HG03135 (cell line): ENCODE results near the gene CARS2.
A peak's percentile ranks its signal among the peaks of the same experiment; 100 is the strongest.
"Not testable (repeated sequence)": the region's sequence is repeated elsewhere in the genome, so short reads cannot be mapped to it uniquely, and the experiment has no call there.

ENCODE experiments used
- ATAC-seq: cut with Tn5 transposase; IDR thresholded peaks from one replicate; pipeline ENCODE4 v1.9.1; 2021; ENCODE audit warnings: mild to moderate bottlenecking, moderate library complexity; ENCODE audit not compliant: unreplicated experiment

CARS2 gene, protein sequence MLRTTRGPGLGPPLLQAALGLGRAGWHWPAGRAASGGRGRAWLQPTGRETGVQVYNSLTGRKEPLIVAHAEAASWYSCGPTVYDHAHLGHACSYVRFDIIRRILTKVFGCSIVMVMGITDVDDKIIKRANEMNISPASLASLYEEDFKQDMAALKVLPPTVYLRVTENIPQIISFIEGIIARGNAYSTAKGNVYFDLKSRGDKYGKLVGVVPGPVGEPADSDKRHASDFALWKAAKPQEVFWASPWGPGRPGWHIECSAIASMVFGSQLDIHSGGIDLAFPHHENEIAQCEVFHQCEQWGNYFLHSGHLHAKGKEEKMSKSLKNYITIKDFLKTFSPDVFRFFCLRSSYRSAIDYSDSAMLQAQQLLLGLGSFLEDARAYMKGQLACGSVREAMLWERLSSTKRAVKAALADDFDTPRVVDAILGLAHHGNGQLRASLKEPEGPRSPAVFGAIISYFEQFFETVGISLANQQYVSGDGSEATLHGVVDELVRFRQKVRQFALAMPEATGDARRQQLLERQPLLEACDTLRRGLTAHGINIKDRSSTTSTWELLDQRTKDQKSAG

DNA sequence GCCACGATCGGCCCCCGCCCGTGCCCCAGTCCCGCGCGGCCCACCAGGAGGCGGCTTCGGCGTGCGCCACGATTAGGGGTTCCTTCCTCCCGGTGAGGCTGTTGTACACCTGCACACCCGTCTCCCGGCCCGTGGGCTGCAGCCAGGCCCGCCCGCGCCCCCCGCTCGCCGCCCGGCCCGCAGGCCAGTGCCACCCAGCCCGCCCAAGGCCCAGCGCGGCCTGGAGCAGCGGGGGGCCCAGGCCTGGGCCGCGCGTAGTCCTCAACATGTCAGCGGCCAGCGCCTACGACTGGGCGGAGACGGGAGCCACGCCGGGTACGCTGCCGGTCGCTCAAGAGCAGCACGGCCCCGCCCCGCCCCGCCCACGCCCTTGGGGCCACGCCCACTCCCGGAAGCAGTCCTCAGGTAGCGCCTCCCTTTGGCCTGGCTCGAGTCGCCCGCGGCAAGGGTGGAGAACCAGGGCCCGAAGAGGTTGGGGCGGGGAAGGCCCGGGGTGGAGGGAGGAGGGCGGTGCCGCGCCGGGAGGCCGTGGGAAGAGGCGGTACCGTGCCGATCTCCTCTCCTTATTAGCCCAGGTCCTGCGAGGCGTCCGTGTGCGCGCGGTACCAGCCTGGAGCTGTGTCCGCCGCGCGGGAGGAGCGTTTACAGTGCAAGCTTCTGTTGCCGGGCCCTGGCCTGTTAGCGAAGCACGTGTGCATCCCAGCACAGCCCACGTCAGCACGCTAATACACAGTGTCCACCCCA is at the start of gene CARS2:
TSS of gene CARS2 (minus strand) at position 291 of the 744 bp plus-strand sequence. CDS start at position 268, 23 bp downstream.
- ATAC-seq: peak; percentile 94

DNA sequence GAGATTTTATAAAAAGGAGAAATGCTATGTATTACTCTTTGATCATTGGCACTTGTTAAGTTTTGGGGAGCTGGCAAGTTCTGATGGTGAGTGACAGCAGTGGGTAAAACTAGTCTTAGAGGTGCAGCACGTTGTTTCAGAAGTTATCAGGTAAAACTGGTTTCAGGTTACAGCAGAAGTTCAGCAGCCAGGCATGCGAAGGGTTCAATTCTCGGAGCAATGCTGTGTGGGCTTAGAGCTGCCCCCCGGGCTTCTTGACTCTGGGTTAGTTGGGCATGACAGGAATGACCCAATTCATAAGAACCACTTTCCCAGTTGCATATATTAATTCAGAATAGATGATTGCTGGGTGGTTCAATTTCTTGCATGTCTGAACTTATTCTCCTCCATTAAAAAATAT is 42.4 kb upstream of the CARS2 start:
- no peak for ATAC-seq

DNA sequence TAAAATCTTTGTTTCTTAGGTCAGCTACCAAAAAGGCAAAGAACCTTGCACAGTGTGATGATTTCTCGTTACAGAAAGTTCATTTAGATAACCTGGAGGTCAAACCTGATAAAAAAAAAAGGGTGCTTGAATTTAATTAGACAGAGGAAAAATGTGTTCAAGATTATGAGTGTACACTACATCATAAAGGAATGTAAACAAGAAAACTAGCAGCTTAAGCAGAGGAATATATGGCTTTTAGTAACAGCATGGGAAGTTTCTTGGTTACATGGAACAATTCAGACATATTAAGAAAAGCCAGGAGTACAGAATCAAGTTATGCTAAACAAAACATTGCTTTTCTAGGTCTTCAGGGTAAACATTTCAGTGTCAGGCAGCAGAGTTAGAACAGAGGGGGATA is 40.5 kb upstream of the CARS2 start:
- ATAC-seq: no peak

DNA sequence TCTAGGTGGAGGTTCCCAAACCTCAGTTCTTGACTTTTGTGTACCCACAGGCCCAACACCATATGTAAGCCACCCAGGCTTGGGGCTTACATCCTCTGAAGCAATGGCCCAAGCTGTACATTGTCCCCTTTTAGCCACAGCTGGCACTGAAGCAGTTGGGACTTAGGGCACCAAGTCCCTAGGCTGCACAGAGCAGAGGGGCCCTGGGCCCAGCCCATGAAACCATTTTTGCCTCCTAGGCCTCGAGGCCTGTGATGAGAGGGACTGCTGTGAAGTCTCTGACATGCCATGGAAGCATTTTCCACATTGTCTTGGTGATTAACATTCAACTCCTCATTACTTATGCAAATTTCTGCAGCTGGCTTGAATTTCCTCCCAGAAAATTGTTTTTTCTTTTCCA is 37.8 kb upstream of the CARS2 start:
- ATAC-seq: no peak

DNA sequence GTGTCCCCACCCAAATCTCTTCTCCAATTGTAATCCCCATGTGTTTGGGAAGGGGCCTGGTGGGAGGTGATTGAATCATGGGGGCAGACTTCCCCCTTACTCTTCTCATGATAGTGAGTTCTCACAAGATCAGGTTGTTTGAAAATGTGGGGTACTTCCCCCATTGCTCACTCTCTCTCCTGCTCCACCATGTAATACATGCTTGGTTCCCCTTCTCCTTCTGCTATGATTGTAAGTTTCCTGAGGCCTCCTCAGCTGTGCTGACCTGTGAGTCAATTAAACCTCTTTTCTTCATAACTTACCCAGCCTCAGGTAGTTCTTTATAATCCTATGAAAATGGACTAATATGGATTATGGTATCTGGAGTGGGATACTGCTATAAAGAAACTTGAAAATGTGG is 31.6 kb upstream of the CARS2 start:
- ATAC-seq: no peak

DNA sequence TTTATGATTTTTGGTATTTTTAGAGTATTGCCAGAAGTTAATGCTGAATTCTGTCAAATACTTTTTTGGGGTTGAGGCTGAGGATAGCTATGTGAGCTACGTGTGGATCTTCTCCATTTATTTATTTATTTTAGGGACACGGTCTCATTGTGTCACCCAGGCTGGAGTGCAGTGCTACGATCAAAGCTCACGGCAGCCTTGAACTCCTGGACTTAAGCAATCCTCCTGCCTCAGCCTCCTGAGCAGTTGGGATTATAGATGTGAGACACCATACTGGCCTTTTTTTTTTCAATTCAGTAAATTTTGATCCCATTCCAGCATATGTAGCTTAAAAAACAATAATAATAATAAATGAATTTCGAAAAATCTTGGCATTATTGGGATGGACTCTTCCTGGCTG is 28.6 kb upstream of the CARS2 start:
- ATAC-seq: no peak

DNA sequence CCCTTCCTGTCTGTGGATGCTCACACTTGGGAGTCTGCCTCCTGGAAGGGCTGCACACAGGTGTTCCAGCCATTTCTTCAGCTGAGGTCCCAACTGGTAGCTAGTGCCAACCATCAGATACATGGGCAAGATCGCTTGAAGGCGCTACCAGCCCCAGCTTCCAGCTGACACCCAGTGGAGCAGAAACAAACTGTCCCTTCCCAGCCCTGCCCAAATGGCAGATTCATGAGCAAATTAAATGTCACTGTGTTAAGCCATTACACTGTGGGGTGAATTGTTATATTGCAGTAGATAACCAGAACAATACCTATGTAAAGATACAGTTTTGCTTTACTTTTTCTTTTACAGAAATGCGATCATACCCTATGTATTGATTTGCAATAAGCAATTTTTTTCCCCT is 25.2 kb upstream of the CARS2 start:
- no peak for ATAC-seq

DNA sequence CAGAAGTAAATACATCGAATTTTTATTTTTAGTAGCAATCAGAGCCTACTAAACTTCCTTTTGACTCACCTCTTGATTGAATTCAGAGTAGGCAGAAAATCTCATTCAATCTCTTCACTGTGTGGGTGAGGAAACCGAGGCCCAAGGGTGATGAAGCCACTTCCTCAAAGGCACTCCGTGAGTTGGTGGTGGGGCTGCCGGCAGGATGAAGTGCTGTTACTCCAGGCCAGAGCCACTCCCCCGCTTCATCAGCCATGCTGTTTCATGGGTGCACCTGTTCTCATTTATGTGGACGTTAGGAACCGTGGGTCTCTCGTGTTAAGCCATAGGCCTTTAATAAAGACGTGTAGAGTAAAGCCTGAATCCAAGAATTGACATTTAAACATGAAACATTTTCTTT is 20.8 kb upstream of the CARS2 start:
- no peak for ATAC-seq

DNA sequence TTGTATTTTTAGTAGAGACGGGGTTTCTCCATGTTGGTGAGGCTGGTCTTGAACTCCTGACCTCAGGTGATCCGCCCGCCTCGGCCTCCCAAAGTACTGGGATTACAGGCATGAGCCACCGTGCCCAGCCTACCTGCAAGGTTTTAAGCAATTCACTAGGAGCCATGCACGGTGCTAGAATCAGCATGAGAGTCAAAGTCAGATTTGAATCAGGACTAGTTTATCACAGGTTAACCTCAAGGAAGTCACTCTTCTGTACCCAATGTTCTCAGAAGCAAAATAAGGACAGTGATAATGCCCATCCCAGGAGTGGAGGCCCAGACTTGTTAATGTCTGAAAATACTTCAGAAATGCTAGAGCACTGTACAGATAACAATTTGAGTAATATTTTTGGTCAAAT is 20.2 kb upstream of the CARS2 start:
- not testable (repeated sequence) for ATAC-seq

DNA sequence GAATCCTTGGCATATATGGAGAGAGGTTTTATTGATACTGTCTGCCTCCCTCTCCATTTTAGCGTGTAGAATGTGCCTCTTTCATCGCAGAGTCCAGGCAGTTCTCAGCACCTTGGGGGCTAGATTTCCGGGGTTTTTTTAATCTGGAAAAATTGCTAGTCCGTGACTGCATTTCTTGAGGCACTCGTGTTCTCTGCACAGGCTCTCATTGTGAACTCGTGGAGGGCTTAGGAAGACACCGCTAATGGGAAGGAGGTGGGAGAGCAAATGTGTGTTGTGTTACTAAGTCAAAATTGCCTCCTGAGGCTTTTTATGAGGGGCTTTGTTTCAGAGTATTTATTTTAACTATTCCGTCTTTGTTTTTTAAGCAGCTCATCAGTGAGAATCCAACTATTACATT is 17.7 kb upstream of the CARS2 start:
- no peak for ATAC-seq

DNA sequence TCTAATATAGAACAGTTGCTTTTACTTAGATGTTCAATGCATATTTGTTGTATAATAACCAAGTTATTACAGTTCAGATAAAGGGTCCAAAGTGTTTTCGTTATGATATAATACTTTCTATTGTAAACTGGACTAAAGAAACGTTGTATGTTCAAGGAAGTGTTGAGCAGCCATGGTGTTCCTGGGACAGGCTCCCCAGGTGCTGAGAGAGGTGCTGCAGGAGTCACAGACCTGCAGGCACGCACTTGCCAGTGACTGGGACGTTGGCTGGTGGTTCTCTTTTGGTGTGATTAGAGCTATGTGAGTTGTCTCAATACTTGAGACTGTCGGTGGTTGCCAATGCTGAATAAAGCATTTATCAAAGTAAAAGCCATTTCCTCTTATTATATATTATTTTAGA is 17.1 kb upstream of the CARS2 start:
- ATAC-seq: no peak

DNA sequence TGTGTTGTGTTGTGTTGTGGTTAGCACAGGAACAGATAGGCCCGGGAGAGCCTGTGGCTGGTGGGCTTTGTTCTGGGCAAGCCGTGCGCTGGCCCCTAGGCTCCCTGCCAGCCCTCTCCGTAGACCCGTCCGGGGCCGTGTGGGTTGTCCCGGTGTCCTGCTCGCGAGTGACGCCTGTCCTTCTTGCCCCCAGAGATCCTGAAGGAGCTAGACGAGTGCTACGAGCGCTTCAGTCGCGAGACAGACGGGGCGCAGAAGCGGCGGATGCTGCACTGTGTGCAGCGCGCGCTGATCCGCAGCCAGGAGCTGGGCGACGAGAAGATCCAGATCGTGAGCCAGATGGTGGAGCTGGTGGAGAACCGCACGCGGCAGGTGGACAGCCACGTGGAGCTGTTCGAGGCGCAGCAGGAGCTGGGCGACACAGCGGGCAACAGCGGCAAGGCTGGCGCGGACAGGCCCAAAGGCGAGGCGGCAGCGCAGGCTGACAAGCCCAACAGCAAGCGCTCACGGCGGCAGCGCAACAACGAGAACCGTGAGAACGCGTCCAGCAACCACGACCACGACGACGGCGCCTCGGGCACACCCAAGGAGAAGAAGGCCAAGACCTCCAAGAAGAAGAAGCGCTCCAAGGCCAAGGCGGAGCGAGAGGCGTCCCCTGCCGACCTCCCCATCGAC is 13.3 kb upstream of the CARS2 start:
- no peak for ATAC-seq

DNA sequence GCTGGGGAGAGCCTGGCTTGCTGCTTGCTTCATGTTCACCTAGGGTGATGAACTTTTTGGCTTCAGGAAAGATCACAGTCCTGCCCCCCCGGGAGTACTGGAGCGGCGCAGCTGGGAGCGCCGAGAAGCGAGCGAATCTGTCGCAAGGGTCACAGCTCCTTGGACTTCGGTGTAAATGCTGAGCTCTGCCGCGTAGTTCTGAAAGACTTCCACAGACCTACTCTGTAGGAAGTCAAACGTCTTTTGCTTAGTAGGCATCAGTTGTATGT is 10.3 kb upstream of the CARS2 start:
- no peak for ATAC-seq

DNA sequence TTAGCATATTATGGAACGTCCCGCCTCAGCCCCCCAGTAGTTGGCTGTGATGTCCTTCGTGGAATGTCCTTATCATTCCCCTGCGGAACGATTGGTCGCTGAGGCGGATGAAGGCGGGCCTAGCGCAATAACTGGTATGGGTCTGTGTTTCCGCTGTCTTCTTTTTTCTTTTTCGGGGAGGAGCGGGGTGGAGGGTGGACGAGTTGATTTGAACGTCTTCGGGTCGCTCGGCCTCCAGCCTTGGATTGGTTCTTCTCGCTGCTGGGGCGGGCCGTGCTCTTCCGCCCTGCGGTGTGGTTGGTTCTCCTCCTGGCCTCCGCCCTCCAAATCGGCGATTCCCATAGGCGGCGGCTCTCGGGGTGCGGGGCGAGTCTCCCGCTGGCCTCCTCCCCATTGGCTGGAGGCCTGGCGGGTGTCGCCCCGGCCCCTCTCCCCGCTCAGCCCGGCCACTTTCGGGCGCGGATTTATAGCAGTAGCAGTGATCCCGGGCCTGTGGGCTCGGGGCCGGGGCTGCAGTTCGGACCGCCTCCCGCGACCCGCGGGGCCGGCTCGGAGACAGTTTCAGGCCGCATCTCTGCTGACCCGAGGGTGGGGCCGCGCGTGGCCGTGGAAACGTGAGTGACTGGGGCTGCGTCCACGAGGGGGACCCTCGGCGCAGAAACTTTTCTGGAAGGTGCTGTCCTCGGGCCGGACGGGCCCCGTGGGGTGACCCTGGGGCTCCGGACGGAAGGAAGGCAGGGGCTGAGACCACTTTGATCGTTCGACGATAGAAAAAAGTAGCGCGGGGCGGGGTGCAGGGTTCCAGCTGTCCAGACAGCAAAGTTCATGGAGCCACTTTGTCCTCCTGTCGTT is 9.7 kb upstream of the CARS2 start:
- ATAC-seq: peak; percentile 53

DNA sequence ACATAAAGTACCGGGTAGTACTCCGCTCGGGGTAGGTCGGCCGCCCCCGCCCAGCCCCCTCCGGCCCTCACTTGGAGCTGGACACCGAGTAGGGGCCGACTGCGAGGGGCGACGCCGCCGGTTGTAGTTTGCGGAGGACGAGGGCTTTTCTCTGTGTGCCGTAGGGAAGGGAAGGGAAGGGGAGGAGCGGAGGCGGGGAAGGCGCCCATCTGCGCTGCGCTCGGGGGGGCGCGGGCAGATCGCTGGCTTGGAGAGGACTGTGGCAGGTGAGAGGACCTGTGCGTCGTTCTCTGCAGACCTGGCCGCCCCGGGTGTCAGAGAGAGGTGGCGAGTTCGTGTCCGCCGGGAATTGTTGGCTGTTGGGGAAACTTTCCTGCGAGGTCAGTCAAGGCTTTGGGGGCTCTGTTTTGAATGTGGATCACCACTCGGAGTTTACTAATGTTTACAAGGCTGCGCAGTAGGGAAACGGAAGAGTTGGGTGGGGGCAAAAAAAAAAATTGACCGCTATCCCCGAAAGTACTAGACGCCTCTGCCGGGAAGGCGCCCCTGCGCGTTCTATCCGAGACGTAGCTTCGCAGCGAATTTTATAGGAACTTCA is 9.0 kb upstream of the CARS2 start:
- ATAC-seq: no peak

DNA sequence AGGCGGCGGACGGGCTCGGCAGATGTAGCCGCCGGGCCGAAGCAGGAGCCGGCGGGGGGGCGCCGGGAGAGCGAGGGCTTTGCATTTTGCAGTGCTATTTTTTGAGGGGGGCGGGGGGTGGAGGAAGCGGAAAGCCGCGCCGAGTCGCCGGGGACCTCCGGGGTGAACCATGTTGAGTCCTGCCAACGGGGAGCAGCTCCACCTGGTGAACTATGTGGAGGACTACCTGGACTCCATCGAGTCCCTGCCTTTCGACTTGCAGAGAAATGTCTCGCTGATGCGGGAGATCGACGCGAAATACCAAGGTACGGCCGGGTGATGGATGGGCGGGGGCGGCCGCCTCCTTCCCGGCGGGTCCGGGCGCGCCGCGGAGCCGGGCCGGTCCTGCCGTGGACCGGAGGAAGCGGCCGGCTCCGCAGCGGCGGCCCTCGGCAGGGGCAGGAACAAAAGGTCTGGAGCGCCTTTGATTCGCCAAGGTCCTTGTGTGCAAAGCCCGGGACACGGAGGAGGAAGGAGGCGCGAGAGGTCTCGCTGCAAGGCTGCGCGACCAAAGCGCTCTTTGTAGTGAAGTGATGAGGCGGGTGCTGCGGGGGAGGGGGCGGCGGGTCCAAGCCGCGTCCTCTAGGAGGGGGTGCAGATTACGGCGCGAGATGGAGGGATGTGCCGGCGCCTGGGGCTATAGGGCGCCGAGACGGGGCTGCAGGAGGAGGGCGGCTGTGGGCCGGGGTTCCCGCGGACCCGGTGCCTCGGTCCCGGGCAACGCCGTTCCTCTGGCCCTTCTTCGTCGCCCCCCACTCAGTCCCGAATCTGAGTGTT is 8.3 kb upstream of the CARS2 start:
- no peak for ATAC-seq

DNA sequence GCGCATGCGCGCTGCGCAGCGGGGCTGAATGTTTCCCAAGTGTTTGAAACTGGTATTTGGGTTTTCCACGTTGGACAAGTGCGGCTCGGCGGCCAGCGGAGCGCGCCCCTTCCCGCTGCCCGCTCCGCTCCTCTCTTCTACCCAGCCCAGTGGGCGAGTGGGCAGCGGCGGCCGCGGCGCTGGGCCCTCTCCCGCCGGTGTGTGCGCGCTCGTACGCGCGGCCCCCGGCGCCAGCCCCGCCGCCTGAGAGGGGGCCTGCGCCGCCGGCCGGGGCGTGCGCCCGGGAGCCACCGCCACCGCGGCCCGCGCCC is 7.7 kb upstream of the CARS2 start, which contains the start of gene ING1:
TSS of gene ING1 (plus strand) at position 59 of the 311 bp plus-strand sequence. CDS start 450 bp downstream, outside the sequence.
- ATAC-seq: no peak

DNA sequence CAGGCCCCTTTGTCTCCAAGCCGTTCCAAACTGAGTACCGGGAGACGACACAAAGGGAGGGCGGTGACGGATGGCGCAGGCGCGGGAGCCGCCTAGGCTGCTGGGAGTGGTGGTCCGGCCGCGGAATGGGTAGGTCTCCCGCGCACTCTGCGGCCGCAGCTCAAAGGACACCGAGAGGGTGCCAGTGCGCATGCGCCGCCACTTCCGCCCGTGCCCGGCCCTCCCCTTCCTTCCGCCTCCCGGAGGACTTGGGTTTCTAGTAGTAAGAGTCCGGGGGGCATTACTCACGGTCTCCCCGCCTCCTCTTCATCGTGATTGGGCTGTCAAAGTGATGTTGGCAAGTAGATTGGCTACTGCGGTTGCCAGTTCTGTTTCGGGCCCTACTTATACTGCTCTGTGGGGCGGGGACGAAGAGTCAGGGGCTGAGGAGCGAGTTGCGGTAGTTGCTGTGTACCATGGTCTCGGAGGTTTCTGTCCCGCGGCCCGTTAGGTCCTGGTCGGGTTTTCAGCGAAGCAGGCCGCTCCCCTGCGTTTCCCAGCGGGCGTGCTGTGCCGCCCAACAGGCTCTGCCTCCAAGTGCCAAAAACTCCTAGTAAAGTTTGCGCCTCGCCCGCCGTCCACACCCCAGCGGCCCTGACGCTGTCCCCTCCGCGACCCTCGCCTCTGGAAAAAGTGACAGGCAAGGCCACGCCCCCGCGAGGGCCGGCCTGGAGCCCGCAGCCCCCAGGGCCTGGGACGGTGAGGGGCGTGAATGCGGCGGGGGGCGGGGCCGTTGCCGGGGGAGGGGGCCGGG is 7.1 kb upstream of the CARS2 start:
- ATAC-seq: peak; percentile 51
